HG02938 (cell line): Measurements from ENCODE around the gene ACACB.
A peak's percentile ranks its signal among the peaks of the same experiment; 100 is the strongest.
"Not testable (repeated sequence)": the region's sequence is repeated elsewhere in the genome, so short reads cannot be mapped to it uniquely, and the experiment has no call there.

Source experiments
- ATAC-seq: cut with Tn5 transposase; IDR thresholded peaks from one replicate; pipeline ENCODE4 v1.9.1; 2021; ENCODE audit warnings: mild to moderate bottlenecking, moderate library complexity; ENCODE audit not compliant: unreplicated experiment

The ACACB gene

GRCh38 chr12:109139360-109139759 is 23.0 kb downstream of the ACACB start:
- ATAC-seq = no peak

- ATAC-seq = no peak
Measured at GRCh38 chr12:109139791-109140190, 23.4 kb downstream of the ACACB start.

DNA sequence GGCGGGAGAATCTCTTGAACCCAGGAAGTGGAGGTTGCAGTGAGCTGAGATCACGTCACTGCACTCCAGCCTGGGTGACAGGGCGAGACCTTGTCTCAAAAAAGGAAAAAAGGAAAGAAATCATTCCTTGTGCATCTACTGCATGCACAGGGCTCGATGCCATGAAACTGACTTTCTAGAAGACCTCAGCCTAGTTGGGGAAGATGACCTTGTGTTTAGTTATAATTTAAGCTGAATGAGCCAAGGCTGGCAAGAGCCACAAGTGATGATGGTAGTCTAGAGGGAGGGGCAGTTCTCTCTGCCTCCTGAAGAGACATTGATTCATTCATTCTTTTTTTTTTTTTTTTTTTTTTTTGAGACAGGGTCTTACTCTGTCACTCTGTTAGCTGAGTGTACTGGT is 24.2 kb downstream of the ACACB start:
- no peak for ATAC-seq

GRCh38 chr12:109144224-109144623 is 27.8 kb downstream of the ACACB start:
- ATAC-seq = no peak

DNA sequence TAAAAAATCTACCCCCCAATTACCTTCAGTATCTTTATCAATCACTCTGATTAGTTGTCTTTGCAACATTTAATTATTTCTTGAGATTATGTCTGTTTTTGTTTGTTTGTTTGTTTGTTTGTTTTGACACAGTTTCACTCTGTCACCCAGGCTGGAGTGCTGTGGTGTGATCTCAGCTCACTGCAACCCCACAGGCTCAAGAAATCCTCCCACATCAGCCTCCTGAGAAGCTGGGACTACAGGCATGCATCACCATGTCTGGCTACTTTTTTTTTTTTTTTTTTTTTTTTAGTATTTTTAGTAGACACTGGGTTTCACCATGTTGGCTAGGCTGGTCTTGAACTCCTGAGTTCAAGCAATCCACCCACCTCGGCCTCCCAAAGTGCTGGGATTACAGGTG is 30.7 kb downstream of the ACACB start:
- ATAC-seq = not testable (repeated sequence)

DNA sequence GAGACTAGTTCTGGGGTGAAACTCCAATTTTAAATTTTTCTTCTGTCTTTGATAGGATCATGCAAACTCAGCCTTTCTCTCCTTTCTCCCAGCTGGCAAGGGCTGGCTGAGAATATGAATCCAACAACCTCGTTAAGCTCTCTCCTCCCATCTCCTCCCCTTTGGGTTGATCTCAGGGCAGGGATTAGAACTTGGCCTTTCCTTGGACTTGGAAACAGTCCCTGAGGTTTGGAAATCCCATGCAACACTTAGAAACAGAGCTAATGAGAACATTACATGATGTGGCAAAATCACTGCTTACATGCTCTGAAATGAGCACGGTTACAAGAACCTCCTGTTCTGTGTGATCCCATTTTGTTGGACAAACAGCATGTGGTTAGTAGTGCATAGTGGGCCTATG is 31.6 kb downstream of the ACACB start:
- ATAC-seq = no peak

- no peak for ATAC-seq
Measured at GRCh38 chr12:109150124-109150640, 33.8 kb downstream of the ACACB start.

GRCh38 chr12:109151457-109151856 is 35.1 kb downstream of the ACACB start:
- no peak for ATAC-seq

GRCh38 chr12:109153821-109154441 is 37.5 kb downstream of the ACACB start:
- no peak for ATAC-seq

GRCh38 chr12:109154451-109155438 is 38.4 kb downstream of the ACACB start:
- ATAC-seq = peak; percentile 58

DNA sequence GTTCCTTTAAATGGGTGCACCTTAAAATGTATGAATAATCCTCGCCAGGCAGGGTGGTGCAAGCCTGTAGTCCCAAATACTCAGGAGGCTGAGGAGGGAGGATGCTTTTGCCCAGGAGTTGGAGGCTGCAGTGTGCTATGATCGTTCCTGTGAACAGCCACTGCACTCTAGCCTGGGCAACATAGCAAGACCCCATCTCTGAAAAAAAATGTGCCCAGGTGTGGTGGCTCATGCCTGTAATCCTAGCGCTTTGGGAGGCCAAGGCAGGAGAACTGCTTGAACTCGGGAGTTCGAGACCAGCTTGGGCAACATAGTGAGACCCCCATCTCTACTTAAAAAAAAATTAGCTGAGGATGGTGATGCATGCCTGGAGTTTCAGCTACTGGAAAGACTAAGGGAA is 39.6 kb downstream of the ACACB start:
- ATAC-seq = no peak

- no peak for ATAC-seq
Measured at GRCh38 chr12:109156586-109156985, 40.2 kb downstream of the ACACB start.

DNA sequence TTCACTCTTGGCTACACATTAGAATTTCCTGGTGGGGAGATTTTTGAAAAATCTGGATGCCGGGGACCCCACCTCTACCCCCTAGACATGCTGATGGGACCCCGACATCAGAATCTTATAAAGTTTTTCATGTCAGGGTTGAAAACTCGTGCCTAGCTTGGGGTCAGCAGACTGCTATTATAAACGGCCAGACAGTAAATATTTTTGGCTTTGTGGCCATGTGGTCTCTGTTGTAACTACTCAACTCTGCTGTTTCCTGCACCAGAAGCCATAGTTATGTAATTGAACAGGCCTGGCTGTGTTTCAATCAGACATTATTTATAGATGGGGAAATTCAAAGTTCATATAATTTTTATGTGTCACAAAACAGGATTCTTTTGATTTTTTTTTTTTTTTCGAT is 41.6 kb downstream of the ACACB start:
- ATAC-seq = no peak

- ATAC-seq = no peak
Measured at GRCh38 chr12:109160433-109160832, 44.0 kb downstream of the ACACB start.

GRCh38 chr12:109160873-109161272 is 44.5 kb downstream of the ACACB start:
- no peak for ATAC-seq

- no peak for ATAC-seq
Measured at GRCh38 chr12:109162551-109162950, 46.2 kb downstream of the ACACB start.

- no peak for ATAC-seq
Measured at GRCh38 chr12:109163167-109163566, 46.8 kb downstream of the ACACB start.

- ATAC-seq = no peak
Measured at GRCh38 chr12:109165599-109165998, 49.2 kb downstream of the ACACB start.

- ATAC-seq = no peak
Measured at GRCh38 chr12:109166371-109166770, 50.0 kb downstream of the ACACB start.

GRCh38 chr12:109167781-109168180 is 51.4 kb downstream of the ACACB start:
- ATAC-seq = no peak

DNA sequence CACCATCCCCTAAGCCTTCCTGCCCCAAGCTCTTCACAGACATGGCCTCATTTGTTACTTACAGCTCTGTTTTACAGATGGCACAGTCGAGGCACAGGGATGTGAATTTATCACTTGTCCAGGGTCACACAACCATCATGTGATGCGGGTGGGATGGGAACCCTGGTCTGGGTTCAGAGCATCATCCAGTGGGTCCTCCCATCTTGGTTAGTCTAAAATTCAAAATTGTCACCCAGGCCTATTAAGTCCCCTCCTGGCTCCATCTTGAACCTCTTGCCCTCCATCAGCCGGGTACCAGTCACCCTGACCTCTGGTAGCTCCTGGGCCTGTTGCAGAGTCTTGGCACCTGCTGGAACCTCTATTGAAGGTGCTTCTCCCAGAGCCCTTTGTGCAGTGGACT is 52.9 kb downstream of the ACACB start:
- no peak for ATAC-seq

DNA sequence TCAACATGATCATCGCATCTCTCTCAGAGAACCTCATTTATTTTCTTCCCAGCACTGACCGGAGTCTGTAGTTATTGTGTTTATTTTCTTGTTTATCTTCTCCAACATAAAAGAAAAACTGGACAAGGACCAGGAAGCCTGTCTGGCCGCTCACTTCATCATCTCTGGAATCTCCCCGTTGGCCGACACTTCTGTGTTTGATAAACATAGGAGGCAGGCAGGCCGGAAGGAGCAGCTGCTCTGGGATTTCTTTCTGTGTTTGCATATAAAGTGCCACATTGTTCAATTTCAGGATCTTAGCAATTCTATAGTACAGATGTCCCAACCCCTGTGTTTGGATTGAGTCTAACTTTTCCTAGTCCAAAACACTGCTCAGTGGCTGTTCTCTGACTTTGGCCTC is 53.3 kb downstream of the ACACB start:
- ATAC-seq = no peak
